Mesenchymal stem cell (in vitro differentiated cells and primary cell): ENCODE measurements around the gene HDAC11.

Experiments
- DNase-seq: peaks from one replicate; pipeline ENCODE4 v3.0.0-alpha.2; 2013
- H2AFZ ChIP-seq: one replicate; pipeline ENCODE4 v1.6.1; 2013; ENCODE audit warnings: low read depth, mild to moderate bottlenecking, control low read depth, inconsistent platforms, low read length, moderate library complexity
- H2AK5ac ChIP-seq: 2 replicates; pipeline ENCODE4 v1.6.1; 2013; ENCODE audit warnings: low read length, moderate library complexity, mild to moderate bottlenecking, inconsistent platforms; ENCODE audit not compliant: severe bottlenecking
- H2BK120ac ChIP-seq: one replicate; pipeline ENCODE4 v1.6.1; 2013; ENCODE audit warnings: low read depth, mild to moderate bottlenecking, inconsistent platforms, low read length, moderate library complexity
- H2BK12ac ChIP-seq, 2 experiments: one replicate each; pipeline ENCODE4 v1.6.1; 2013; ENCODE audit warnings: inconsistent platforms in 2 of 2, low read length in 2 of 2, mild to moderate bottlenecking in 2 of 2, moderate library complexity in 2 of 2, control low read depth in 1 of 2
- H2BK15ac ChIP-seq: one replicate; pipeline ENCODE4 v1.6.1; 2013; ENCODE audit warnings: mild to moderate bottlenecking, low read depth, inconsistent platforms; ENCODE audit not compliant: poor library complexity, severe bottlenecking
- H2BK5ac ChIP-seq: 2 replicates; pipeline ENCODE4 v1.6.1; 2013; ENCODE audit warnings: low read depth, mild to moderate bottlenecking, low read length, control low read depth, inconsistent platforms; ENCODE audit not compliant: poor library complexity, severe bottlenecking
- H3K14ac ChIP-seq, 2 experiments: one replicate each; pipeline ENCODE4 v1.6.1; 2013; ENCODE audit warnings: inconsistent platforms in 2 of 2, low read length in 2 of 2, control low read depth in 1 of 2, mild to moderate bottlenecking in 1 of 2, moderate library complexity in 1 of 2
- H3K18ac ChIP-seq, 2 experiments: one replicate each; pipeline ENCODE4 v1.6.1; 2013; ENCODE audit warnings: inconsistent platforms in 2 of 2, low read length in 2 of 2, control low read depth in 1 of 2, low read depth in 1 of 2, mild to moderate bottlenecking in 1 of 2
- H3K23ac ChIP-seq, 2 experiments: one replicate each; pipeline ENCODE4 v1.6.1; 2013; ENCODE audit warnings: inconsistent platforms in 2 of 2, low read length in 2 of 2, mild to moderate bottlenecking in 2 of 2, moderate library complexity in 2 of 2, control low read depth in 1 of 2
- H3K27ac ChIP-seq: 2 replicates; pipeline ENCODE4 v1.5.1; 2013; ENCODE audit warnings: mild to moderate bottlenecking, moderate library complexity, low read length, control low read depth, inconsistent platforms; ENCODE audit not compliant: poor library complexity, severe bottlenecking
- H3K27me3 ChIP-seq, 2 experiments: 2 replicates each; pipeline versions ENCODE4 v1.6.1 to v1.7.0; 2013; ENCODE audit warnings: low read length in 2 of 2, mild to moderate bottlenecking in 2 of 2, moderate library complexity in 2 of 2, control low read depth in 1 of 2, inconsistent platforms in 1 of 2; ENCODE audit not compliant: control insufficient read depth in 1 of 2, insufficient read depth in 1 of 2
- H3K36me3 ChIP-seq, 2 experiments: 2 replicates each; pipeline versions ENCODE4 v1.6.1 to v1.7.0; 2013; ENCODE audit warnings: low read length in 2 of 2, control low read depth in 1 of 2, inconsistent platforms in 1 of 2, low read depth in 1 of 2, mild to moderate bottlenecking in 1 of 2; ENCODE audit not compliant: insufficient read depth in 2 of 2, control insufficient read depth in 1 of 2
- H3K4ac ChIP-seq, 2 experiments: one replicate each; pipeline ENCODE4 v1.6.1; 2013; ENCODE audit warnings: inconsistent platforms in 2 of 2, low read length in 2 of 2, mild to moderate bottlenecking in 2 of 2, moderate library complexity in 2 of 2, control low read depth in 1 of 2, low read depth in 1 of 2
- H3K4me1 ChIP-seq: 2 replicates; pipeline ENCODE4 v1.6.1; 2013; ENCODE audit warnings: low read depth, low read length, control low read depth; ENCODE audit not compliant: control insufficient read depth, insufficient read depth
- H3K4me2 ChIP-seq: 2 replicates; pipeline ENCODE4 v1.6.1; 2013; ENCODE audit warnings: low read length, mild to moderate bottlenecking, inconsistent platforms; ENCODE audit not compliant: poor library complexity, severe bottlenecking
- H3K4me3 ChIP-seq, 2 experiments: 2 replicates each; pipeline versions ENCODE4 v1.5.1 to v1.7.0; 2013; ENCODE audit warnings: low read length in 2 of 2, mild to moderate bottlenecking in 2 of 2, control low read depth in 1 of 2, low read depth in 1 of 2; ENCODE audit not compliant: insufficient read depth in 1 of 2
- H3K79me1 ChIP-seq: replicated peaks from 2 replicates; pipeline ENCODE4 v1.6.1; 2013; ENCODE audit warnings: mild to moderate bottlenecking, control low read depth, low read length, inconsistent platforms; ENCODE audit not compliant: poor library complexity, severe bottlenecking
- H3K9ac ChIP-seq: 2 replicates; pipeline ENCODE4 v1.7.0; 2013; ENCODE audit warnings: mild to moderate bottlenecking, low read length, moderate library complexity
- H3K9me3 ChIP-seq: 2 replicates; pipeline ENCODE4 v1.7.0; 2013; ENCODE audit warnings: mild to moderate bottlenecking, low read length; ENCODE audit not compliant: control insufficient read depth
- H4K8ac ChIP-seq: one replicate; pipeline ENCODE4 v1.6.1; 2013; ENCODE audit warnings: inconsistent platforms, mild to moderate bottlenecking, low read length, moderate library complexity
- H4K91ac ChIP-seq: one replicate; pipeline ENCODE4 v1.6.1; 2013; ENCODE audit warnings: mild to moderate bottlenecking, low read length, inconsistent platforms
- WGBS: methylation state at CpG from one replicate; pipeline ENCODE4 v1.1.7; 2013; ENCODE audit warnings: mixed read lengths; 5-methylcytosine and 5-hydroxymethylcytosine counted together

HDAC11 gene

GRCh38 chr3:13538520-13539291 is 58.6 kb downstream of the HDAC11 start:
- Histone ChIP-seq H3K4me1 (peaks cover 46% of the 10 kb centered on the region), H3K79me1 (no peaks in the 10 kb centered on the region)
- WGBS, result 81% methylated on average over 7 of the region's 9 CpGs

GRCh38 chr3:13539292-13539638 is 59.2 kb downstream of the HDAC11 start:
- Histone ChIP-seq H2BK120ac (no peak overlapping the region), H3K9me3 (peaks cover 10% of the 10 kb centered on the region), H3K27me3 (no peaks in the 10 kb centered on the region), H3K27ac (no peak overlapping the region), H3K79me1 (no peaks in the 10 kb centered on the region), H3K36me3 (no peaks in the 10 kb centered on the region), H2AFZ (no peak overlapping the region), H3K4me1 (peaks cover 44% of the 10 kb centered on the region), H2BK15ac (no peak overlapping the region), H2BK5ac (no peak overlapping the region), H3K4me2 (no peak overlapping the region), H4K8ac (no peak overlapping the region), H2BK12ac (peak overlapping the region in 1 of 2 experiments; percentile 49), H3K18ac (peak overlapping the region in 1 of 2 experiments; percentile 1), H4K91ac (no peak overlapping the region), H3K14ac (no peak overlapping the region), H3K9ac (peak overlapping the region; percentile 75), H2AK5ac (no peak overlapping the region), H3K23ac (no peak overlapping the region), H3K4ac (peak overlapping the region in 1 of 2 experiments; percentile 24), H3K4me3 (no peak overlapping the region)
- WGBS, result 83% methylated on average over 5 of the region's 5 CpGs
- DNase-seq, result peak; percentile 54

More at GRCh38 chr3:13538520-13539291, 58.6 kb downstream of the HDAC11 start:
- Histone ChIP-seq H3K14ac (no peak overlapping the region), H3K9me3 (peaks cover 10% of the 10 kb centered on the region), H3K23ac (no peak overlapping the region), H3K27ac (no peak overlapping the region), H2BK5ac (no peak overlapping the region), H3K4me3 (peak overlapping the region in 1 of 2 experiments; percentile 4), H3K36me3 (no peaks in the 10 kb centered on the region), H2AK5ac (no peak overlapping the region), H3K18ac (peak overlapping the region in 1 of 2 experiments; percentile 1), H2BK15ac (no peak overlapping the region), H3K4ac (peak overlapping the region in 1 of 2 experiments; percentile 24), H3K27me3 (peaks cover 0 to 3% of the 10 kb centered on the region in 2 experiments), H3K9ac (peak overlapping the region; percentile 75), H2BK12ac (peak overlapping the region in 1 of 2 experiments; percentile 79), H2BK120ac (no peak overlapping the region), H4K91ac (peak overlapping the region; percentile 23), H4K8ac (no peak overlapping the region), H2AFZ (no peak overlapping the region), H3K4me2 (no peak overlapping the region)
- no peak for DNase-seq

GRCh38 chr3:13539671-13540070 is 59.6 kb downstream of the HDAC11 start:
- Histone ChIP-seq H3K4me3 (no peak overlapping the region), H3K18ac (peak overlapping the region; percentile 38 to 44), H3K4me2 (no peak overlapping the region), H4K91ac (peak overlapping the region; percentile 88), H3K9ac (peak overlapping the region; percentile 75), H4K8ac (no peak overlapping the region), H2BK12ac (peak overlapping the region in 1 of 2 experiments; percentile 4), H3K27me3 (no peaks in the 10 kb centered on the region), H3K79me1 (no peaks in the 10 kb centered on the region), H3K4me1 (peaks cover 46% of the 10 kb centered on the region), H3K23ac (no peak overlapping the region), H2AK5ac (peak overlapping the region; percentile 19), H3K36me3 (no peaks in the 10 kb centered on the region), H2BK120ac (peak overlapping the region; percentile 27), H2AFZ (no peak overlapping the region), H3K27ac (no peak overlapping the region), H3K9me3 (peaks cover 10% of the 10 kb centered on the region), H3K14ac (no peak overlapping the region), H2BK5ac (no peak overlapping the region), H3K4ac (peak overlapping the region in 1 of 2 experiments; percentile 49), H2BK15ac (no peak overlapping the region)
- DNase-seq, result no peak
- WGBS, result 82% methylated on average over 8 of the region's 8 CpGs

- H3K14ac ChIP-seq, result no peak overlapping the region
- H2BK5ac ChIP-seq, result no peak overlapping the region
- H4K8ac ChIP-seq, result no peak overlapping the region
- H2AFZ ChIP-seq, result no peak overlapping the region
- H3K18ac ChIP-seq, result no peak overlapping the region
- H3K9ac ChIP-seq, result peak overlapping the region; percentile 75
- H3K27ac ChIP-seq, result no peak overlapping the region
- H2BK120ac ChIP-seq, result no peak overlapping the region
- no peak overlapping the region for H3K23ac ChIP-seq
- peaks cover 10% of the 10 kb centered on the region for H3K9me3 ChIP-seq
- no peak overlapping the region for H2BK12ac ChIP-seq
- H3K79me1 ChIP-seq, result no peaks in the 10 kb centered on the region
- DNase-seq, result peak; percentile 18
- WGBS, result 90% methylated on average over 4 of the region's 4 CpGs
- H2BK15ac ChIP-seq, result no peak overlapping the region
- no peak overlapping the region for H4K91ac ChIP-seq
- H3K36me3 ChIP-seq, result no peaks in the 10 kb centered on the region
- H2AK5ac ChIP-seq, result no peak overlapping the region
- H3K4me2 ChIP-seq, result no peak overlapping the region
- H3K4me1 ChIP-seq, result peaks cover 45% of the 10 kb centered on the region
- H3K4me3 ChIP-seq, result no peak overlapping the region
- H3K27me3 ChIP-seq, result no peaks in the 10 kb centered on the region
- no peak overlapping the region for H3K4ac ChIP-seq
Observed at GRCh38 chr3:13540297-13540995, 60.3 kb downstream of the HDAC11 start.
